Measurements from ENCODE around the gene CDK5RAP3.

Gene CDK5RAP3

GRCh38 chr17:48024149-48025039 is 53.5 kb downstream of the CDK5RAP3 start (continued):
- TF ChIP-seq CTCF (tag by site-specific recombination; IDR thresholded peaks at IDR 0.05) (no peak), SCRT1 (tag by site-specific recombination; IDR thresholded peaks at IDR 0.05; ENCODE audit: borderline replicate concordance) (no peak), ZNF76 (tag by site-specific recombination; IDR thresholded peaks at IDR 0.05; ENCODE audit: borderline replicate concordance, low read depth) (peak; percentile 69), ATF2 (tag by site-specific recombination; IDR thresholded peaks at IDR 0.05; ENCODE audit: low read depth) (no peak), SP3 (tag by site-specific recombination; IDR thresholded peaks at IDR 0.05) (peak; percentile 32), ZNF623 (tag by site-specific recombination; IDR thresholded peaks at IDR 0.05) (peak; percentile 26; the same call in 1 of the 2 replicates), ZEB2 (tag by site-specific recombination; IDR thresholded peaks at IDR 0.05) (no peak), ZIC2 (tag by site-specific recombination; IDR thresholded peaks at IDR 0.05) (no peak), ZNF354C (tag by site-specific recombination; IDR thresholded peaks at IDR 0.05; ENCODE audit: borderline replicate concordance, low read depth) (no peak), ZNF600 (tag by site-specific recombination; IDR thresholded peaks at IDR 0.05) (no peak; the same call in 1 of the 2 replicates), ZNF670 (tag by site-specific recombination; IDR thresholded peaks at IDR 0.05; ENCODE audit: low read depth) (no peak), SP2 (tag by site-specific recombination; IDR thresholded peaks at IDR 0.05) (peak; percentile 40), INSM2 (tag by site-specific recombination; IDR thresholded peaks at IDR 0.05) (peak; percentile 71; the same call in 1 of the 2 replicates), ZNF701 (tag by site-specific recombination; IDR thresholded peaks at IDR 0.05) (no peak), ZNF660 (tag by site-specific recombination; IDR thresholded peaks at IDR 0.05) (no peak)

GRCh38 chr17:48025040-48025903 is 54.4 kb downstream of the CDK5RAP3 start:
- H3K36me3 ChIP-seq (ENCODE audit: control insufficient read depth in 2 of 2, insufficient read depth in 1 of 2, low read length in 2 of 2): no peaks in the 10 kb centered on the region
- peaks cover 14% of the 10 kb centered on the region for H3K4me1 ChIP-seq (ENCODE audit: control insufficient read depth, insufficient read depth, low read length)
- H3K4me3 ChIP-seq (ENCODE audit: low read depth, low read length): peak overlapping the region; percentile 45
- no peak overlapping the region for H3K27ac ChIP-seq (ENCODE audit: extremely low read depth, low read depth, low read length)
- ChIA-PET CTCF (interaction anchor here (0.5 to 7.9 kb wide), 43 partner anchors 11 to 1528 kb away, joined by 3 to 197 read pairs (median 4); partner anchors contain the start of genes NFE2L1 and SNX11), POLR2A (interaction anchor here (0.6 to 2.2 kb wide), 11 partner anchors 11 to 854 kb away, joined by 3 to 22 read pairs (median 5); partner anchors contain the start of genes NFE2L1, PNPO and SNX11)
- H3K9me3 ChIP-seq (ENCODE audit: control insufficient read depth, insufficient read depth, low read depth, low read length): no peaks in the 10 kb centered on the region
- peak; percentile 86 for TF ChIP-seq CTCF (tag by site-specific recombination; IDR thresholded peaks at IDR 0.05)
- peak; percentile 61 for TF ChIP-seq ZNF366 (tag by site-specific recombination; conservative IDR thresholded peaks at IDR 0.05)
- TF ChIP-seq KLF17 (tag by site-specific recombination; IDR thresholded peaks at IDR 0.05): peak; percentile 45
- no peak for TF ChIP-seq ZNF645 (tag by site-specific recombination; IDR thresholded peaks at IDR 0.05)
- TF ChIP-seq ZBTB20 (tag by site-specific recombination; IDR thresholded peaks at IDR 0.05): peak; percentile 65
- no peak for TF ChIP-seq ZNF768 (tag by site-specific recombination; IDR thresholded peaks at IDR 0.05)
- TF ChIP-seq YY2 (tag by site-specific recombination; IDR thresholded peaks at IDR 0.05): peak; percentile 35; the same call in 1 of the 2 replicates
- no peak for TF ChIP-seq ZNF146 (tag by site-specific recombination; IDR thresholded peaks at IDR 0.05)
